Measurements from ENCODE around the gene AFF1.
"Not testable (repeated sequence)": the region's sequence is repeated elsewhere in the genome, so short reads cannot be mapped to it uniquely, and the experiment has no call there.

Gene AFF1

GRCh38 chr4:87120411-87121162, 185.8 kb downstream of the AFF1 start:
- Mint-ChIP-seq H3K27me3 (ENCODE audit: low read depth) (no peaks in the 10 kb centered on the region), H3K36me3 (ENCODE audit: low read depth) (peaks cover 45% of the 10 kb centered on the region), H3K4me1 (ENCODE audit: low read depth) (peaks cover 12% of the 10 kb centered on the region), H3K9me3 (no peaks in the 10 kb centered on the region), H3K4me3 (no peak overlapping the region), H3K27ac (no peak overlapping the region)

GRCh38 chr4:87121341-87122065, 186.7 kb downstream of the AFF1 start:
- no peak overlapping the region for H3K4me3 Mint-ChIP-seq
- H3K27me3 Mint-ChIP-seq (ENCODE audit: low read depth) = no peaks in the 10 kb centered on the region
- no peaks in the 10 kb centered on the region for H3K9me3 Mint-ChIP-seq
- peaks cover 12% of the 10 kb centered on the region for H3K4me1 Mint-ChIP-seq (ENCODE audit: low read depth)
- H3K27ac Mint-ChIP-seq = no peak overlapping the region
- H3K36me3 Mint-ChIP-seq (ENCODE audit: low read depth) = peaks cover 40% of the 10 kb centered on the region

GRCh38 chr4:87122252-87122651, 187.4 kb downstream of the AFF1 start:
- Mint-ChIP-seq H3K4me1 (ENCODE audit: low read depth) (peaks cover 12% of the 10 kb centered on the region), H3K27ac (no peak overlapping the region), H3K27me3 (ENCODE audit: low read depth) (no peaks in the 10 kb centered on the region), H3K4me3 (no peak overlapping the region), H3K9me3 (no peaks in the 10 kb centered on the region), H3K36me3 (ENCODE audit: low read depth) (peaks cover 41% of the 10 kb centered on the region)

GRCh38 chr4:87126056-87126455, 191.2 kb downstream of the AFF1 start:
- no peak overlapping the region for H3K4me3 Mint-ChIP-seq
- H3K27ac Mint-ChIP-seq = no peak overlapping the region
- H3K4me1 Mint-ChIP-seq (ENCODE audit: low read depth) = peaks cover 7% of the 10 kb centered on the region
- no peaks in the 10 kb centered on the region for H3K27me3 Mint-ChIP-seq (ENCODE audit: low read depth)
- H3K36me3 Mint-ChIP-seq (ENCODE audit: low read depth) = peaks cover 50% of the 10 kb centered on the region
- H3K9me3 Mint-ChIP-seq = no peaks in the 10 kb centered on the region

GRCh38 chr4:87128006-87128705, 193.3 kb downstream of the AFF1 start:
- H3K36me3 Mint-ChIP-seq (ENCODE audit: low read depth) = peaks cover 56% of the 10 kb centered on the region

GRCh38 chr4:87129681-87130080, 194.9 kb downstream of the AFF1 start:
- Mint-ChIP-seq H3K4me3 (no peak overlapping the region), H3K27me3 (ENCODE audit: low read depth) (no peaks in the 10 kb centered on the region), H3K36me3 (ENCODE audit: low read depth) (peaks cover 63% of the 10 kb centered on the region), H3K9me3 (no peaks in the 10 kb centered on the region), H3K27ac (no peak overlapping the region), H3K4me1 (ENCODE audit: low read depth) (peaks cover 4% of the 10 kb centered on the region)

More at GRCh38 chr4:87128006-87128705, 193.3 kb downstream of the AFF1 start:
- no peak overlapping the region for H3K27ac Mint-ChIP-seq
- no peaks in the 10 kb centered on the region for H3K9me3 Mint-ChIP-seq
- H3K4me1 Mint-ChIP-seq (ENCODE audit: low read depth) = peaks cover 4% of the 10 kb centered on the region
- H3K4me3 Mint-ChIP-seq = no peak overlapping the region
- no peaks in the 10 kb centered on the region for H3K27me3 Mint-ChIP-seq (ENCODE audit: low read depth)

GRCh38 chr4:87130985-87131703, 196.3 kb downstream of the AFF1 start:
- Mint-ChIP-seq H3K27me3 (ENCODE audit: low read depth) (no peaks in the 10 kb centered on the region), H3K4me3 (no peak overlapping the region), H3K27ac (no peak overlapping the region), H3K9me3 (no peaks in the 10 kb centered on the region), H3K36me3 (ENCODE audit: low read depth) (peaks cover 63% of the 10 kb centered on the region), H3K4me1 (ENCODE audit: low read depth) (no peaks in the 10 kb centered on the region)

- Mint-ChIP-seq H3K27me3 (ENCODE audit: low read depth) (no peaks in the 10 kb centered on the region), H3K27ac (no peak overlapping the region), H3K4me1 (ENCODE audit: low read depth) (no peaks in the 10 kb centered on the region), H3K36me3 (ENCODE audit: low read depth) (peaks cover 61% of the 10 kb centered on the region), H3K4me3 (no peak overlapping the region), H3K9me3 (no peaks in the 10 kb centered on the region)
Observed at GRCh38 chr4:87132035-87132434, 197.2 kb downstream of the AFF1 start.

- Mint-ChIP-seq H3K9me3 (no peaks in the 10 kb centered on the region), H3K4me1 (ENCODE audit: low read depth) (peaks cover 2% of the 10 kb centered on the region), H3K4me3 (no peak overlapping the region), H3K36me3 (ENCODE audit: low read depth) (peaks cover 60% of the 10 kb centered on the region), H3K27ac (no peak overlapping the region), H3K27me3 (ENCODE audit: low read depth) (no peaks in the 10 kb centered on the region)
Observed at GRCh38 chr4:87133183-87133582, 198.4 kb downstream of the AFF1 start.

- Mint-ChIP-seq H3K9me3 (no peaks in the 10 kb centered on the region), H3K4me1 (ENCODE audit: low read depth) (peaks cover 2% of the 10 kb centered on the region), H3K27ac (no peak overlapping the region), H3K27me3 (ENCODE audit: low read depth) (no peaks in the 10 kb centered on the region), H3K4me3 (no peak overlapping the region), H3K36me3 (ENCODE audit: low read depth) (peaks cover 56% of the 10 kb centered on the region)
Observed at GRCh38 chr4:87134122-87134521, 199.3 kb downstream of the AFF1 start.

- Mint-ChIP-seq H3K4me3 (no peak overlapping the region), H3K9me3 (no peaks in the 10 kb centered on the region), H3K27me3 (ENCODE audit: low read depth) (no peaks in the 10 kb centered on the region), H3K4me1 (ENCODE audit: low read depth) (peaks cover 3% of the 10 kb centered on the region), H3K27ac (no peak overlapping the region), H3K36me3 (ENCODE audit: low read depth) (peaks cover 28% of the 10 kb centered on the region)
Observed at GRCh38 chr4:87141428-87141827, 206.6 kb downstream of the AFF1 start.

- Mint-ChIP-seq H3K36me3 (ENCODE audit: low read depth) (peaks cover 21% of the 10 kb centered on the region), H3K27ac (no peak overlapping the region), H3K4me3 (no peak overlapping the region), H3K9me3 (no peaks in the 10 kb centered on the region), H3K27me3 (ENCODE audit: low read depth) (no peaks in the 10 kb centered on the region), H3K4me1 (ENCODE audit: low read depth) (peaks cover 2% of the 10 kb centered on the region)
Observed at GRCh38 chr4:87144356-87144755, 209.5 kb downstream of the AFF1 start.

- not testable (repeated sequence) for H3K27ac Mint-ChIP-seq; H3K9me3 Mint-ChIP-seq; H3K4me3 Mint-ChIP-seq; H3K27me3 Mint-ChIP-seq (ENCODE audit: low read depth); H3K4me1 Mint-ChIP-seq (ENCODE audit: low read depth)
- peaks cover 17% of the 10 kb centered on the region for H3K36me3 Mint-ChIP-seq (ENCODE audit: low read depth)
Observed at GRCh38 chr4:87145934-87146333, 211.1 kb downstream of the AFF1 start.

- no peak overlapping the region for H3K27ac Mint-ChIP-seq
Observed at GRCh38 chr4:87147116-87147515, 212.3 kb downstream of the AFF1 start.

More at GRCh38 chr4:87147116-87147515, 212.3 kb downstream of the AFF1 start:
- H3K9me3 Mint-ChIP-seq = no peaks in the 10 kb centered on the region
- H3K36me3 Mint-ChIP-seq (ENCODE audit: low read depth) = peaks cover 10% of the 10 kb centered on the region
- peaks cover 4% of the 10 kb centered on the region for H3K4me1 Mint-ChIP-seq (ENCODE audit: low read depth)
- H3K27me3 Mint-ChIP-seq (ENCODE audit: low read depth) = no peaks in the 10 kb centered on the region
- H3K4me3 Mint-ChIP-seq = no peak overlapping the region

All from T-helper 1 cell treated with Interleukin-12 subunit alpha and Interleukin-12 subunit beta and Interleukin-4 antibody, amounts not matched to agents 30 μg/mL and 1 μg/mL, for 36 hours (primary cell).